SK-N-SH (cell line): Measurements from ENCODE around the gene CDC23.

ENCODE experiments used
- CTCF ChIP-seq: fragments of 200-600 bp; sonication (generic); IDR thresholded peaks from 2 replicates; pipeline ENCODE4 v1.6.1; 2017; ENCODE audit warnings: antibody characterized with exemption, mild to moderate bottlenecking, moderate library complexity
- EP300 ChIP-seq, 2 experiments: IDR thresholded peaks; 2 replicates each; pipeline versions ENCODE4 v1.4.0 to v1.6.1; 2012; ENCODE audit warnings: borderline replicate concordance in 1 of 2, low read depth in 1 of 2, low read length in 1 of 2
- NRF1 ChIP-seq: IDR thresholded peaks from 2 replicates; pipeline ENCODE4 v1.6.1; 2012; ENCODE audit warnings: low read depth, mild to moderate bottlenecking, low read length
- RCOR1 ChIP-seq: fragments of 150-350 bp; IDR thresholded peaks from 2 replicates; pipeline ENCODE4 v1.6.1; 2017; ENCODE audit warnings: antibody characterized with exemption, low read length
- REST ChIP-seq: IDR thresholded peaks from 2 replicates; pipeline ENCODE4 v1.6.1; 2012; ENCODE audit warnings: mild to moderate bottlenecking, low read depth, low read length, moderate library complexity
- SIN3A ChIP-seq: IDR thresholded peaks from 2 replicates; pipeline ENCODE4 v1.6.1; 2012; ENCODE audit warnings: low read depth, mild to moderate bottlenecking, low read length, moderate library complexity, borderline replicate concordance

GRCh38 chr5:138182808-138183207 is 30.3 kb downstream of the CDC23 start:
- no peak for TF ChIP-seq CTCF
- no peak for TF ChIP-seq SIN3A
- no peak for TF ChIP-seq NRF1
- no peak for TF ChIP-seq RCOR1
- no peak for TF ChIP-seq EP300 (IDR thresholded peaks at IDR 0.05; ENCODE audit: borderline replicate concordance in 1 of 2, low read depth in 1 of 2, low read length in 1 of 2)
- TF ChIP-seq REST: no peak
